Fibroblast of pulmonary artery (primary cell): ENCODE data around the gene SENP1.
A peak's percentile ranks its signal among the peaks of the same experiment; 100 is the strongest.

Experiments
- DNase-seq: peaks from one replicate; pipeline ENCODE4 v3.0.0-alpha.2; 2010; ENCODE audit warnings: low read depth
- H3K4me3 ChIP-seq: replicated peaks from 2 replicates; pipeline ENCODE4 v1.5.1; 2011; ENCODE audit warnings: low read depth, mild to moderate bottlenecking, control low read depth, low read length, moderate library complexity
- TF ChIP-seq, protein P1 (sequence below): IDR thresholded peaks from 2 replicates; pipeline ENCODE4 v1.5.1; 2011; ENCODE audit warnings: mild to moderate bottlenecking, control low read depth, low read length, inconsistent platforms; ENCODE audit errors: missing control alignments

Gene SENP1

DNA sequence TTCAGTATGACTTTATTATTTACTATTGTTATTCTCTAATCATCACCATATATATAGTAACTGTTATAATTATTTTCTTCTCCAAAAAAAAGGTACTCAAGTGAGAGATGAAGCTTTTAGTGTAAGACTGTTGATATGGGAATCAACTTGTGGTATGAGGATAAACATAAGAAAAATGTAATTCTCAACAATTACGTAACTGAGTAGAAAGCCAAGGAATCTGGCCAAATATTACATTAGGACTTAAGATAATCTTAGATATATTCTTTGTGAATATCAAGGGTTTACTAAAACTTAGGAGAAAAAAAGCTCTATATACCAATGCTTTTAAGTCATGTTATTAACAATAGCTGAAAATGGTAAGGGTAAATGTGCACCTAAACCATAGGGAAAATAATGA, 13.3 kb downstream of the SENP1 start:
- no peak overlapping the region for H3K4me3 ChIP-seq
- TF ChIP-seq, protein P1, sequence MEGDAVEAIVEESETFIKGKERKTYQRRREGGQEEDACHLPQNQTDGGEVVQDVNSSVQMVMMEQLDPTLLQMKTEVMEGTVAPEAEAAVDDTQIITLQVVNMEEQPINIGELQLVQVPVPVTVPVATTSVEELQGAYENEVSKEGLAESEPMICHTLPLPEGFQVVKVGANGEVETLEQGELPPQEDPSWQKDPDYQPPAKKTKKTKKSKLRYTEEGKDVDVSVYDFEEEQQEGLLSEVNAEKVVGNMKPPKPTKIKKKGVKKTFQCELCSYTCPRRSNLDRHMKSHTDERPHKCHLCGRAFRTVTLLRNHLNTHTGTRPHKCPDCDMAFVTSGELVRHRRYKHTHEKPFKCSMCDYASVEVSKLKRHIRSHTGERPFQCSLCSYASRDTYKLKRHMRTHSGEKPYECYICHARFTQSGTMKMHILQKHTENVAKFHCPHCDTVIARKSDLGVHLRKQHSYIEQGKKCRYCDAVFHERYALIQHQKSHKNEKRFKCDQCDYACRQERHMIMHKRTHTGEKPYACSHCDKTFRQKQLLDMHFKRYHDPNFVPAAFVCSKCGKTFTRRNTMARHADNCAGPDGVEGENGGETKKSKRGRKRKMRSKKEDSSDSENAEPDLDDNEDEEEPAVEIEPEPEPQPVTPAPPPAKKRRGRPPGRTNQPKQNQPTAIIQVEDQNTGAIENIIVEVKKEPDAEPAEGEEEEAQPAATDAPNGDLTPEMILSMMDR: no peak
- DNase-seq: peak; percentile 40

DNA sequence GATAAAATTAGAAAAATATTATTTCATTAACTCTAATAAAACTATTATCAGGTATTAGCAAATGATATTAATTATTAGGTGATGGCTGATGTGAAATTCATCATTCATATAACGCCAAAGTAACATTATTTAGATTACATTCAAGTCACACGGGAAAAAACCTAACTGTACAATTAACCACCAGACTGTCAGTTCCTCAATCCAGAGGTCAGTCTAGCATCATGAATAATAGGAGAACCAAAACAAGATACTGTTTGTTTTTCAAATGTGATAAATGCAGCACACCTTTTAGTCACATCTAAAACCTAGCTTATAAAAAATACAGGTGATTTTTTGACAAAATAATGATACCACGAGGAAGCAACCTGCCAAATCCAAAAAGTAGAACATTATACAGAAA, 19.6 kb downstream of the SENP1 start:
- no peak overlapping the region for H3K4me3 ChIP-seq
- no peak for DNase-seq
- TF ChIP-seq, protein P1: no peak

DNA sequence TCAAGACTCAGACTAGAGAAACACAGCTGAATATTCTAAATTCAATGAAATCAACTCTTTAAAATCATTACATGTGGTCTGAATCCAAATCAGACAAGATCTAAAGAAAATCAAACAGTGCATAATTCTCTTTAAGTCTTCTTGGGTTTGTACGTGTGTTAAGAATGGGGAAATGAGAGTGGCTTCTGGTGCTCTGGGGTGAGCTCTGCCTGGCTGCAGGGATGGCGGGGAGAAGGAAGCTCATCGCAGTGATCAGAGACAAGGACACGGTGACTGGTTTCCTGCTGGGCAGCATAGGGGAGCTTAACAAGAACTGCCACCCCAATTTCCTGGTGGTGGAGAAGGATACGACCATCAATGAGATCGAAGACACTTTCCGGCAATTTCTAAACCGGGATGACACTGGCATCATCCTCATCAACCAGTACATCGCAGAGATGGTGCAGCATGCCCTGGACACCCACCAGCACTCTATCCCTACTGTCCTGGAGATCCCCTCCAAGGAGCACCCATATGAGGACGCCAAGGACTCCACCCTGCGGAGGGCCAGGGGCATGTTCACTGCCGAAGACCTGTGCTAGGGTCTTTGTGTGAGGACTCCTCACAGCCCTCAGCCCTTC, 20.9 kb downstream of the SENP1 start:
- TF ChIP-seq, protein P1: no peak
- no peak overlapping the region for H3K4me3 ChIP-seq
- DNase-seq: no peak

DNA sequence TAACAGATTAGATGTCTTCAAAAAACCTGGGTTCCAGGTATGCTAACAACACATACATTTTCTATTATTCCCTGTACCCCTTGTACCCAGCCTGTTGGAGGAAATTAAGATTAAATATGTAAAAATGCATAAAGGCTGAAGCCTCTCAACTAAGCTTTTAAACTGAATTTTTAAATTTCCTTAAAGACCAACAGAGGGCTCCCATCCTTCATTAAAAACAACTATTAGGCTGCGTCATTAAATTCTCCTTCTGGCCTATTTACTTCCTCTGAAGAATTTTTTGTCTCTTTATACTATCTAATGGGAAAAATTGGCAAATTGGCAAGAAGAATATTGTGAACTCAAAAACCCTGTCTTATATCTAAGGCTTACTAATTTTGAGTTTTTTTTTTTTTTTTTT, 21.8 kb downstream of the SENP1 start:
- TF ChIP-seq, protein P1: peak; percentile 17
- H3K4me3 ChIP-seq: no peak overlapping the region
- peak; percentile 43 for DNase-seq

DNA sequence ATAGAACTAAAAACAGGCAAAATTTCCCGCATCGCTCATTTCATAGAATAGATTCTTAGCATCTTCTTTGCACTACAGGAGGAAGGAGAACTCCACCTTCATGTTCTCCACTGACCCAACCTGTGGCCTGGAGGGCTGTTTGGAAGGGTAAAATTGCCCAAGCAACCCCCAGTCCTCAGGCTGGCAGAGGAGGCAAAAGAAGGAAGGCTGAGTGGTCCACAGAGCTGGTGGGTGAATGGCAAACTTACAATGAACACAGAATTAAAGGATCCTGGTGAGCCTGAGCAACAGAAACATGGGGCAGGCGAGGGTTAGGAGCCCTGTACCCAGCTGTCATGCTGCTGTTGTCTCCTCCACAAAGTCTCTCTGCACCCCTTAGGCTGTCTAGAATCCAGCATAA, 25.1 kb downstream of the SENP1 start:
- DNase-seq: no peak
- TF ChIP-seq, protein P1: no peak
- H3K4me3 ChIP-seq: no peak overlapping the region

DNA sequence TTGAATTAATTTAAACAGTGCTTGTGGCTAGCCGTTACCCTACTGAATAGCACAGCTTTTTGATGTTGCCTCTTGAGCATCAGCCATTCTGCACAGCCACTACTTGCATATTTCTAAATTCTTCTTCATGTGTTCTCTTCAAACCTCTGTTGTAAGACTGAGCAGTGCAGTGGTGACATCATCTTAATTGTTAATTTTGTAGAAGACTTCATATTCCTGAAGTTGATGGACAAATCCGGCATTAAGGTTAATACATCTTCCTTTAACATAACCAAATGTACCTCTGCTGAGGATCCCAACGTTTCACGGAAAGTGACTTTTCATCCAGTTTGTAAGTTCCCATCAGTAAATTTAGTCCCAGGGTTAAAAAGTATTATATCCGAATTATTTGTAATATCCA, 25.6 kb downstream of the SENP1 start:
- no peak overlapping the region for H3K4me3 ChIP-seq
- DNase-seq: no peak
- TF ChIP-seq, protein P1: no peak

DNA sequence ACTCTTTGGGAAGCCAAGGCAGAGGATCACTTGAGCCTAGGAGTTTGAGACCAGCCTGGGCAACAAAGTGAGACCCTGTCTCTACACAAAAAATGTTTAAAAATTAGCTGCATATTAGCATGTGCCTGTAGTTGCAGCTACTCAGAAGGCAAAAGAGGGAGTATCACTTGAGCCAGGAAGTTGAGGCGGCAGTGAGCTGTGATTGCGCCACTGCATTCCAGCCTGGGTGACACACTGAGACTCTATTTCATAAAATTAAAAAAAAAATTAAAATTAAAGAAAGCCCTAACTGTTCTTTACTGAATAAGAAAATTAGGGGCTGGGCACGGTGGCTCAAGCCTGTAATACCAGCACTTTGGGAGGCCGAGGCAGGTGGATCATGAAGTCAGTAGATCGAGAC, 27.0 kb downstream of the SENP1 start:
- H3K4me3 ChIP-seq: no peak overlapping the region
- peak; percentile 73 for DNase-seq
- TF ChIP-seq, protein P1: no peak
